HL-60 (cell line): Measurements from ENCODE around the gene LCK.

Experiments
- DNase-seq, 2 experiments: peaks; one replicate each; pipeline ENCODE4 v3.0.0-alpha.2; 2010 to 2020; ENCODE audit warnings: low read depth in 1 of 2, low spot score in 1 of 2
- H3K27ac ChIP-seq: fragments of 250-450 bp; sonication (Bioruptor Pico); replicated peaks from 2 replicates; pipeline ENCODE4 v1.5.1; 2020; ENCODE audit warnings: mild to moderate bottlenecking, moderate library complexity
- H3K27me3 ChIP-seq: fragments of 250-450 bp; sonication (Bioruptor Pico); 2 replicates; pipeline ENCODE4 v1.5.1; 2021; ENCODE audit warnings: mild to moderate bottlenecking, moderate library complexity; ENCODE audit not compliant: insufficient read depth, poor library complexity, severe bottlenecking
- H3K4me3 ChIP-seq: replicated peaks from 2 replicates; pipeline ENCODE4 v1.5.1; 2011; ENCODE audit warnings: mild to moderate bottlenecking, control low read depth, low read length; ENCODE audit not compliant: insufficient read depth
- GABPA ChIP-seq: IDR thresholded peaks from 2 replicates; pipeline ENCODE4 v1.6.1; 2012; ENCODE audit warnings: low read depth
- POLR2AphosphoS5 ChIP-seq: IDR thresholded peaks from 2 replicates; pipeline ENCODE4 v1.6.1; 2012; ENCODE audit warnings: low read depth
- SPI1 ChIP-seq: IDR thresholded peaks from 2 replicates; pipeline ENCODE4 v1.6.1; 2012; ENCODE audit warnings: low read depth, mild to moderate bottlenecking, borderline replicate concordance
- TF ChIP-seq, protein P1 (sequence below): IDR thresholded peaks from 2 replicates; pipeline ENCODE4 v1.6.1; 2012; ENCODE audit warnings: low read depth; ENCODE audit not compliant: insufficient replicate concordance
- TF ChIP-seq, protein P2 (sequence below): IDR thresholded peaks from one replicate; pipeline ENCODE4 v1.5.1; 2011; ENCODE audit warnings: low read length, control low read depth, inconsistent platforms; ENCODE audit not compliant: insufficient read depth

Gene LCK

DNA sequence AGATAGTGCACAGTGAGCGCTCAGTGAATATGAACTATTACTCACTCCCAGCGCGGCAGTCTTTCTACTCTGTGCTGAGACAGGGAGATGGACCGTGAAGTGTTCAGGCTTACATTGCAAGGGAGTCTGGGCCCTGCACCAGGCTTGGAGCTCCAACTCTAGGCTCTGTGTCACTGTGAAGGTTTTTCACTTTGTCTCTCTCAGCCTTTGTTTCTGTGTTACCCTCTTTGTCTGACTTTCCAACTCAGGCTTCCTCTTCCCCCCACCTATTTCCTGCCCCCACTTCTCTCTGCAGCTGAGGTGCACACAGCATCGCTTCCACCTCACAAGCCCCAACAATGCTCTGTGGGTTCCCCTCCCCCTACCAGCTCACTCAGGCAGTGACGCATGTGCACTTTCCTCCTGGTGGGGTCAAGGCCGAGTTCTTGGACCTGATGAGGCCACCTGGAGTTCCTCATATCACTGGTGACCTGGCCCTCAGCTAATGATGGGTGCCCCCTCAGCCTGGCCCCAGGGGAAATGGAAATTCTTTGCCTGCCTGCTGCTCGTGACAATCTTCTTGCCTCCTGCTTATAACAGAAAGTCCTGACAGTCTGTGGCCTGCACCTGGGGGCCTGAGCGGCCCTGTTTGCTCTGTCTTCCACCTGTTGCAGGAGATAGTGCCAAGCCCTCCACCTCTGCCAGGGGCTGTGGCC is 1.1 kb upstream of the LCK start:
- DNase-seq: peak; percentile 52 to 71
- no peak overlapping the region for H3K4me3 ChIP-seq
- peak overlapping the region; percentile 38 for H3K27ac ChIP-seq
- no peaks in the 10 kb centered on the region for H3K27me3 ChIP-seq
- TF ChIP-seq GABPA (peak; percentile 41; the same call in 1 of the 2 replicates), SPI1 (0 out of 2 replicates have a peak, but pooled peaks have one; percentile 29), POLR2AphosphoS5 (no peak)
- TF ChIP-seq, protein P1, sequence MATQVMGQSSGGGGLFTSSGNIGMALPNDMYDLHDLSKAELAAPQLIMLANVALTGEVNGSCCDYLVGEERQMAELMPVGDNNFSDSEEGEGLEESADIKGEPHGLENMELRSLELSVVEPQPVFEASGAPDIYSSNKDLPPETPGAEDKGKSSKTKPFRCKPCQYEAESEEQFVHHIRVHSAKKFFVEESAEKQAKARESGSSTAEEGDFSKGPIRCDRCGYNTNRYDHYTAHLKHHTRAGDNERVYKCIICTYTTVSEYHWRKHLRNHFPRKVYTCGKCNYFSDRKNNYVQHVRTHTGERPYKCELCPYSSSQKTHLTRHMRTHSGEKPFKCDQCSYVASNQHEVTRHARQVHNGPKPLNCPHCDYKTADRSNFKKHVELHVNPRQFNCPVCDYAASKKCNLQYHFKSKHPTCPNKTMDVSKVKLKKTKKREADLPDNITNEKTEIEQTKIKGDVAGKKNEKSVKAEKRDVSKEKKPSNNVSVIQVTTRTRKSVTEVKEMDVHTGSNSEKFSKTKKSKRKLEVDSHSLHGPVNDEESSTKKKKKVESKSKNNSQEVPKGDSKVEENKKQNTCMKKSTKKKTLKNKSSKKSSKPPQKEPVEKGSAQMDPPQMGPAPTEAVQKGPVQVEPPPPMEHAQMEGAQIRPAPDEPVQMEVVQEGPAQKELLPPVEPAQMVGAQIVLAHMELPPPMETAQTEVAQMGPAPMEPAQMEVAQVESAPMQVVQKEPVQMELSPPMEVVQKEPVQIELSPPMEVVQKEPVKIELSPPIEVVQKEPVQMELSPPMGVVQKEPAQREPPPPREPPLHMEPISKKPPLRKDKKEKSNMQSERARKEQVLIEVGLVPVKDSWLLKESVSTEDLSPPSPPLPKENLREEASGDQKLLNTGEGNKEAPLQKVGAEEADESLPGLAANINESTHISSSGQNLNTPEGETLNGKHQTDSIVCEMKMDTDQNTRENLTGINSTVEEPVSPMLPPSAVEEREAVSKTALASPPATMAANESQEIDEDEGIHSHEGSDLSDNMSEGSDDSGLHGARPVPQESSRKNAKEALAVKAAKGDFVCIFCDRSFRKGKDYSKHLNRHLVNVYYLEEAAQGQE: no peak
- TF ChIP-seq, protein P2, sequence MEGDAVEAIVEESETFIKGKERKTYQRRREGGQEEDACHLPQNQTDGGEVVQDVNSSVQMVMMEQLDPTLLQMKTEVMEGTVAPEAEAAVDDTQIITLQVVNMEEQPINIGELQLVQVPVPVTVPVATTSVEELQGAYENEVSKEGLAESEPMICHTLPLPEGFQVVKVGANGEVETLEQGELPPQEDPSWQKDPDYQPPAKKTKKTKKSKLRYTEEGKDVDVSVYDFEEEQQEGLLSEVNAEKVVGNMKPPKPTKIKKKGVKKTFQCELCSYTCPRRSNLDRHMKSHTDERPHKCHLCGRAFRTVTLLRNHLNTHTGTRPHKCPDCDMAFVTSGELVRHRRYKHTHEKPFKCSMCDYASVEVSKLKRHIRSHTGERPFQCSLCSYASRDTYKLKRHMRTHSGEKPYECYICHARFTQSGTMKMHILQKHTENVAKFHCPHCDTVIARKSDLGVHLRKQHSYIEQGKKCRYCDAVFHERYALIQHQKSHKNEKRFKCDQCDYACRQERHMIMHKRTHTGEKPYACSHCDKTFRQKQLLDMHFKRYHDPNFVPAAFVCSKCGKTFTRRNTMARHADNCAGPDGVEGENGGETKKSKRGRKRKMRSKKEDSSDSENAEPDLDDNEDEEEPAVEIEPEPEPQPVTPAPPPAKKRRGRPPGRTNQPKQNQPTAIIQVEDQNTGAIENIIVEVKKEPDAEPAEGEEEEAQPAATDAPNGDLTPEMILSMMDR: no peak

DNA sequence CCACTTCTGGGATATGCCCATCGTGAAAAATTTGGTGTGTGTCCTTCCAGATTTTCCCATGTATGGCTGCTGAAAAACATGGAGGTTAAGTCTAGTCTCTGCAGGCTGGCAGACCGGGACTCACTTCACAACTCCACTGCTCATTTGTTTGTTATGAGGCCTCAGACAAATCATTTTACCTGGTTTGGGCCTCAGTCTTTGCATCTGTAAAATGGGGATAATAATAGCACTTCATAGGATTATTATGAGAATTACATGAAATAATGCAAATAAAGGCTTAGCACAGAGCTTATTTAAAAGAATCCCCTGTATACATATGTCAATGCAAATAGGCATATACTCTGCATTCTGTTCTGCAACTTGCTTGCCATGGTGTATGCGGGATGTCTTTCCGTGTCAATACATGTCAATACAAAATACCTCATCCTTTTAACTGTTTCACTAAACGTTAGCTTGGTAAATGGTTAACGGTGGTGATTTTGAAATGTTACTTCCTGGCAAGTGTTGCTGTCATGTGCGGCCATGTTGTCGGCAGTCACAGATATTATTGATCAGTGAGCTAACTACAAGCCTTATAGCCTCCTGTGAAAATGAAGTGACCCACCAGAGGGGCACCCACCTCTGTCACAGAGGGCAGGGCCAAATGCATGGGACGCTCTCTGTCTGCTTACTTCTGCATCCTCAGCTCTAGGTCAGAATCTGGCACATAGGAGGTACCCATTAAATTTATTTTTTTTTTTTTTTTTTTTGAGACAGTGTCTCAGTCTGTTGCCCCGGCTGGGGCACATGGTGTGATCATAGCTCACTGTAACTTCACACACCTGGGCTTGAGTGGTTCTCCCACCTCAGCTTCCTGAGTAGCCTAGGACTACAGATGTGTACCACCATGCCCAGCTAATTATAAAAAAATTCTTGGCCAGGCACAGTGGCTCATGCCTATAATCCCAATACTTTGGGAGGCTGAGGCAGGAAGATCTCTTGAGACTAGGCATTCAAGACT is 4.3 kb downstream of the LCK start:
- H3K27me3 ChIP-seq: no peaks in the 10 kb centered on the region
- DNase-seq: no peak
- H3K4me3 ChIP-seq: no peak overlapping the region
- TF ChIP-seq, protein P1: no peak
- no peak for TF ChIP-seq POLR2AphosphoS5
- H3K27ac ChIP-seq: no peak overlapping the region

DNA sequence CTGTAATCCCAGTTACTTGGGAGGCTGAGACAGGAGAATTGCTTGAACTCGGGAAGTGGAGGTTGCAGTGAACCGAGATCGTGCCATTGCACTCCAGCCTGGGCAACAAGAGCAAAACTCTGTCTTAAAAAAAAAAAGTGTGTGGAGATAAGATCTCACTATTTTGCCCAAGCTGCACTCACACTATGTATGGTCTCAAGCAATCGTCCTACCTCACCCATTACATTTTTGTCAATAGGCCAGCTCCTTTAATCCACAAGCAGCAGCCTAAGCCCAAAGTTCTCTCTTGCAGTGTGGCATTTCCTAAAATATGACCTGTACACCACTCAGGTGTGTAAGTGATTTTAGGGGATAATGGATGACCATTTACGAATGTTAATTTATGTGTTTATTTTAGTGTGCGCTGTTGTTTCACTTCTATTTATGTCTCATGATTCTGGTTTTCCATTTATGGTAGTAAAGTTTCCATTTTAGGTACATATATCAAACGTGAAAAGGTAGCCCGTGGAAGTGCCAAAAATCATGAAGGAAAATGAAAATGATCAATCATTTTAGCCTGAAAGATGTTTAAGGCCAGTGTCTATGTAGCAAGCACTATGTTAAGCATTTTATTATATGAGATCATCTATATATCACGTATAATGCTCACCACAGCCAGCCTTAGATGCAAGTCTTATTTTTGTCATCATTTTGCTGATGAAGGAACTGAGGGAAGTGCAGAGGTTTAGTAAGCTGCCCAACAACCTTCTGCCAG is 5.6 kb downstream of the LCK start:
- no peak overlapping the region for H3K4me3 ChIP-seq
- no peaks in the 10 kb centered on the region for H3K27me3 ChIP-seq
- no peak for DNase-seq
- H3K27ac ChIP-seq: no peak overlapping the region
- TF ChIP-seq, protein P1: no peak
- no peak for TF ChIP-seq GABPA
